GM19099 (cell line): ENCODE data around the gene ANO4.

Experiments
- POLR2A ChIP-seq: IDR thresholded peaks from 3 replicates; pipeline ENCODE4 v1.6.1; 2011; ENCODE audit warnings: low read depth; ENCODE audit not compliant: insufficient read length; ENCODE audit errors: extremely low read depth

ANO4 gene

GRCh38 chr12:101009274-101009673 lies 214.7 kb downstream of the ANO4 start:
- no peak for TF ChIP-seq POLR2A

- no peak for TF ChIP-seq POLR2A
Observed at GRCh38 chr12:101010896-101011295, 216.3 kb downstream of the ANO4 start.

- TF ChIP-seq POLR2A = no peak
Observed at GRCh38 chr12:101013993-101014392, 219.4 kb downstream of the ANO4 start.

- no peak for TF ChIP-seq POLR2A
Observed at GRCh38 chr12:101015044-101015443, 220.5 kb downstream of the ANO4 start.

GRCh38 chr12:101018540-101018939 lies 224.0 kb downstream of the ANO4 start:
- no peak for TF ChIP-seq POLR2A

- no peak for TF ChIP-seq POLR2A
Observed at GRCh38 chr12:101019201-101019600, 224.6 kb downstream of the ANO4 start.

- no peak for TF ChIP-seq POLR2A
Observed at GRCh38 chr12:101019667-101020066, 225.1 kb downstream of the ANO4 start.

GRCh38 chr12:101021442-101021841 lies 226.9 kb downstream of the ANO4 start:
- TF ChIP-seq POLR2A = no peak

GRCh38 chr12:101021911-101022388 lies 227.4 kb downstream of the ANO4 start:
- no peak for TF ChIP-seq POLR2A

GRCh38 chr12:101027200-101027599 lies 232.6 kb downstream of the ANO4 start:
- no peak for TF ChIP-seq POLR2A

- TF ChIP-seq POLR2A = no peak
Observed at GRCh38 chr12:101027816-101028215, 233.2 kb downstream of the ANO4 start.

GRCh38 chr12:101038289-101038871 lies 243.8 kb downstream of the ANO4 start:
- TF ChIP-seq POLR2A = no peak

GRCh38 chr12:101039848-101040531 lies 245.4 kb downstream of the ANO4 start:
- no peak for TF ChIP-seq POLR2A

GRCh38 chr12:101040936-101041335 lies 246.4 kb downstream of the ANO4 start:
- no peak for TF ChIP-seq POLR2A

GRCh38 chr12:101042211-101042610 lies 247.6 kb downstream of the ANO4 start:
- no peak for TF ChIP-seq POLR2A

- no peak for TF ChIP-seq POLR2A
Observed at GRCh38 chr12:101044512-101045059, 250.0 kb downstream of the ANO4 start.
